HEK293 (cell line): ENCODE results near the gene GID8.
A peak's percentile ranks its signal among the peaks of the same experiment; 100 is the strongest.

Experiments
- BCL11B ChIP-seq: fragments of 450-650 bp; formaldehyde crosslinking; IDR thresholded peaks from 2 replicates; pipeline ENCODE4 v1.5.1; 2016; ENCODE audit warnings: low read depth, missing biosample characterization, missing genetic modification characterization
- CTCF ChIP-seq: fragments of 450-650 bp; formaldehyde crosslinking; IDR thresholded peaks from 2 replicates; pipeline ENCODE4 v1.5.1; 2016; ENCODE audit warnings: missing biosample characterization, missing genetic modification characterization
- EGR2 ChIP-seq: fragments of 450-650 bp; formaldehyde crosslinking; IDR thresholded peaks from 2 replicates; pipeline ENCODE4 v1.5.1; 2016; ENCODE audit warnings: low read depth, missing biosample characterization, missing genetic modification characterization
- GLIS1 ChIP-seq: fragments of 450-650 bp; formaldehyde crosslinking; IDR thresholded peaks from 2 replicates; pipeline ENCODE4 v1.5.1; 2016; ENCODE audit warnings: missing biosample characterization, missing genetic modification characterization
- KLF8 ChIP-seq: fragments of 450-650 bp; formaldehyde crosslinking; IDR thresholded peaks from 2 replicates; pipeline ENCODE4 v1.5.1; 2016; ENCODE audit warnings: missing biosample characterization, missing genetic modification characterization
- KLF9 ChIP-seq: fragments of 450-650 bp; formaldehyde crosslinking; IDR thresholded peaks from 2 replicates; pipeline ENCODE4 v1.5.1; 2016; ENCODE audit warnings: missing biosample characterization, missing genetic modification characterization, low read depth
- OVOL3 ChIP-seq: fragments of 450-650 bp; formaldehyde crosslinking; IDR thresholded peaks from 2 replicates; pipeline ENCODE4 v1.5.1; 2016; ENCODE audit warnings: missing biosample characterization, missing genetic modification characterization
- RBAK ChIP-seq: fragments of 450-650 bp; formaldehyde crosslinking; IDR thresholded peaks from 2 replicates; pipeline ENCODE4 v1.5.1; 2016; ENCODE audit warnings: missing biosample characterization, missing genetic modification characterization
- SETDB1 ChIP-seq: IDR thresholded peaks from one replicate; pipeline ENCODE4 v1.6.1; 2017; ENCODE audit warnings: mild to moderate bottlenecking, low read length, moderate library complexity, mixed read lengths; ENCODE audit not compliant: insufficient read length
- TCF7L2 ChIP-seq: IDR thresholded peaks from 2 replicates; pipeline ENCODE4 v1.6.1; 2011; ENCODE audit warnings: low read depth, mild to moderate bottlenecking, inconsistent platforms, low read length, moderate library complexity, borderline replicate concordance
- ZBTB11 ChIP-seq: fragments of 450-650 bp; formaldehyde crosslinking; conservative IDR thresholded peaks from 2 replicates; pipeline ENCODE4 v1.5.1; 2016; ENCODE audit warnings: low read depth, missing biosample characterization, missing genetic modification characterization
- ZBTB26 ChIP-seq: fragments of 450-650 bp; formaldehyde crosslinking; optimal IDR thresholded peaks from 2 replicates; pipeline ENCODE3; 2016; ENCODE audit warnings: missing biosample characterization, mild to moderate bottlenecking, missing genetic modification characterization
- ZBTB48 ChIP-seq: fragments of 450-650 bp; formaldehyde crosslinking; IDR thresholded peaks from 2 replicates; pipeline ENCODE4 v1.5.1; 2016; ENCODE audit warnings: missing biosample characterization, missing genetic modification characterization
- ZNF18 ChIP-seq: fragments of 450-650 bp; formaldehyde crosslinking; IDR thresholded peaks from 2 replicates; pipeline ENCODE4 v1.5.1; 2016; ENCODE audit warnings: missing biosample characterization, missing genetic modification characterization
- ZNF202 ChIP-seq: fragments of 450-650 bp; formaldehyde crosslinking; IDR thresholded peaks from 2 replicates; pipeline ENCODE4 v1.5.1; 2016; ENCODE audit warnings: missing biosample characterization, missing genetic modification characterization, borderline replicate concordance
- ZNF24 ChIP-seq: fragments of 450-650 bp; formaldehyde crosslinking; IDR thresholded peaks from 2 replicates; pipeline ENCODE4 v1.5.1; 2016; ENCODE audit warnings: missing biosample characterization, missing genetic modification characterization
- ZNF324 ChIP-seq: fragments of 450-650 bp; formaldehyde crosslinking; IDR thresholded peaks from 2 replicates; pipeline ENCODE4 v1.5.1; 2016; ENCODE audit warnings: missing biosample characterization, missing genetic modification characterization
- ZNF391 ChIP-seq: fragments of 450-650 bp; formaldehyde crosslinking; IDR thresholded peaks from 2 replicates; pipeline ENCODE4 v1.5.1; 2016; ENCODE audit warnings: low read depth, missing biosample characterization, missing genetic modification characterization, borderline replicate concordance
- ZNF398 ChIP-seq: fragments of 450-650 bp; formaldehyde crosslinking; IDR thresholded peaks from 2 replicates; pipeline ENCODE4 v1.5.1; 2017; ENCODE audit warnings: missing biosample characterization, missing genetic modification characterization
- ZNF501 ChIP-seq: fragments of 450-650 bp; formaldehyde crosslinking; IDR thresholded peaks from 2 replicates; pipeline ENCODE4 v1.5.1; 2016; ENCODE audit warnings: missing biosample characterization, missing genetic modification characterization
- ZNF555 ChIP-seq: fragments of 450-650 bp; formaldehyde crosslinking; conservative IDR thresholded peaks from 2 replicates; pipeline ENCODE4 v1.5.1; 2017; ENCODE audit warnings: missing biosample characterization, mild to moderate bottlenecking, missing genetic modification characterization, inconsistent platforms
- ZNF621 ChIP-seq: fragments of 450-650 bp; formaldehyde crosslinking; IDR thresholded peaks from 2 replicates; pipeline ENCODE4 v1.5.1; 2017; ENCODE audit warnings: missing biosample characterization, missing genetic modification characterization
- ZNF623 ChIP-seq: fragments of 450-650 bp; formaldehyde crosslinking; IDR thresholded peaks from 2 replicates; pipeline ENCODE4 v1.5.1; 2016; ENCODE audit warnings: missing biosample characterization, missing genetic modification characterization
- ZNF654 ChIP-seq: fragments of 450-650 bp; formaldehyde crosslinking; IDR thresholded peaks from 2 replicates; pipeline ENCODE4 v1.5.1; 2016; ENCODE audit warnings: low read depth, missing biosample characterization, missing genetic modification characterization
- ZNF777 ChIP-seq: fragments of 450-650 bp; formaldehyde crosslinking; IDR thresholded peaks from 2 replicates; pipeline ENCODE4 v1.5.1; 2017; ENCODE audit warnings: missing biosample characterization, missing genetic modification characterization, borderline replicate concordance
- ZNF843 ChIP-seq: fragments of 450-650 bp; formaldehyde crosslinking; IDR thresholded peaks from 2 replicates; pipeline ENCODE4 v1.5.1; 2016; ENCODE audit warnings: missing biosample characterization, missing genetic modification characterization
- ZSCAN23 ChIP-seq: fragments of 450-650 bp; formaldehyde crosslinking; IDR thresholded peaks from 2 replicates; pipeline ENCODE4 v1.5.1; 2016; ENCODE audit warnings: missing biosample characterization, missing genetic modification characterization

The GID8 gene

GRCh38 chr20:62971950-62972844, 34.2 kb downstream of the GID8 start (continued):
- no peak for TF ChIP-seq ZNF24 (tag by site-specific recombination)
- no peak for TF ChIP-seq ZNF18 (tag by site-specific recombination)
- TF ChIP-seq ZNF398 (tag by site-specific recombination), result peak; percentile 71
- 0 out of 2 replicates have a peak, but pooled peaks have one; percentile 25 for TF ChIP-seq ZNF843 (tag by site-specific recombination)
- TF ChIP-seq ZNF654 (tag by site-specific recombination), result peak; percentile 80
- TF ChIP-seq ZNF555 (tag by site-specific recombination), result no peak
- TF ChIP-seq ZNF501 (tag by site-specific recombination), result no peak
- no peak for TF ChIP-seq ZNF621 (tag by site-specific recombination)
- peak; percentile 97 for TF ChIP-seq CTCF (tag by site-specific recombination)
- TF ChIP-seq ZBTB26, result peak; percentile 82
- TF ChIP-seq TCF7L2, result no peak
- no peak for TF ChIP-seq ZNF324
- peak; percentile 51; the same call in 1 of the 2 replicates for TF ChIP-seq KLF8 (tag by site-specific recombination)
- TF ChIP-seq ZBTB48, result peak; percentile 46
- no peak for TF ChIP-seq ZSCAN23 (tag by site-specific recombination)
- no peak for TF ChIP-seq OVOL3
- peak; percentile 97 for TF ChIP-seq ZNF777 (tag by site-specific recombination)
- no peak for TF ChIP-seq RBAK (tag by site-specific recombination)
- peak; percentile 78 for TF ChIP-seq KLF9
- no peak for TF ChIP-seq ZNF623
- no peak for TF ChIP-seq SETDB1
- 0 out of 2 replicates have a peak, but pooled peaks have one; percentile 38 for TF ChIP-seq ZNF391 (tag by site-specific recombination)
- TF ChIP-seq ZBTB11 (tag by site-specific recombination), result 0 out of 2 replicates have a peak, but pooled peaks have one; percentile 14
- peak; percentile 94 for TF ChIP-seq GLIS1 (tag by site-specific recombination)
- no peak for TF ChIP-seq BCL11B (tag by site-specific recombination)
- no peak for TF ChIP-seq ZNF202
- peak; percentile 97 for TF ChIP-seq EGR2 (tag by site-specific recombination)
